ENCODE results near the gene CYP4Z1. TPM values are rescaled to one million over a fixed set of nuclear protein-coding genes. Genes with fewer than 3 reads are reported as not detected.

The CYP4Z1 gene, protein sequence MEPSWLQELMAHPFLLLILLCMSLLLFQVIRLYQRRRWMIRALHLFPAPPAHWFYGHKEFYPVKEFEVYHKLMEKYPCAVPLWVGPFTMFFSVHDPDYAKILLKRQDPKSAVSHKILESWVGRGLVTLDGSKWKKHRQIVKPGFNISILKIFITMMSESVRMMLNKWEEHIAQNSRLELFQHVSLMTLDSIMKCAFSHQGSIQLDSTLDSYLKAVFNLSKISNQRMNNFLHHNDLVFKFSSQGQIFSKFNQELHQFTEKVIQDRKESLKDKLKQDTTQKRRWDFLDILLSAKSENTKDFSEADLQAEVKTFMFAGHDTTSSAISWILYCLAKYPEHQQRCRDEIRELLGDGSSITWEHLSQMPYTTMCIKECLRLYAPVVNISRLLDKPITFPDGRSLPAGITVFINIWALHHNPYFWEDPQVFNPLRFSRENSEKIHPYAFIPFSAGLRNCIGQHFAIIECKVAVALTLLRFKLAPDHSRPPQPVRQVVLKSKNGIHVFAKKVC
- total RNA-seq = under 1 TPM in 6 of 10 donors, not detected in 4; 0.12 to 0.70 (median 0.43) TPM
- 1 to 10 TPM in 1 of 2 donors, under 1 TPM in 1; 0.09 to 2.9 TPM for polyA plus RNA-seq
- long read RNA-seq, donor 1 = 0 reads
- long read RNA-seq, donor 2 = 0 reads
- long read RNA-seq, donor 3 = 0 reads

DNA sequence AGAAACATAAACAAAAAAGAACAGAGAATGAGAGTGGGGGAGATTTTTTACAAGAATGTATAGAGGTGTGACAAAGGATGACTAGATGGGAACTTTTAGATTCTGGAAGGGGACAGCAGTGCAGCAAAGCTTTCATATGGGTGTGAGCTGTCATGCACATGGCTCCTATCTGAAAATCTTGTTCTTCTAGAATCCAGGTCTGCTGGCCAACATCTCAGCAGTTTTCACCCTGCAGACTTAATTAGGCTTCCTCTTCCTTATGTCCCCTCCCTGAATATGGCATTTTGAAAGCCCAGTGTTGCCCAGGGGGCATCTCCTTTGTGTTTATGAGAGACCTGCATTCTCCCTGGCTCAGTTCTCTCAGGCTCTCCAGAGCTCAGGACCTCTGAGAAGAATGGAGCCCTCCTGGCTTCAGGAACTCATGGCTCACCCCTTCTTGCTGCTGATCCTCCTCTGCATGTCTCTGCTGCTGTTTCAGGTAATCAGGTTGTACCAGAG, at the start of gene CYP4Z1:
Gene CYP4Z1 (plus strand): TSS at position 135 of the 498 bp plus-strand sequence. CDS start 260 bp downstream, at position 395.
- intact Hi-C loops (cut with DNase I) = no loop called here
- no peaks in the 10 kb centered on the region for H3K27me3 ChIP-seq
- ATAC-seq (no peak), DNase-seq (no peak)
- no peaks in the 10 kb centered on the region for H3K4me1 ChIP-seq
- H3K9me3 ChIP-seq = peaks cover 0 to 17% (median 0%) of the 10 kb centered on the region in 11 donors
- H3K27ac ChIP-seq = no peak within 1 kb of the TSS
- TF ChIP-seq, protein P1, sequence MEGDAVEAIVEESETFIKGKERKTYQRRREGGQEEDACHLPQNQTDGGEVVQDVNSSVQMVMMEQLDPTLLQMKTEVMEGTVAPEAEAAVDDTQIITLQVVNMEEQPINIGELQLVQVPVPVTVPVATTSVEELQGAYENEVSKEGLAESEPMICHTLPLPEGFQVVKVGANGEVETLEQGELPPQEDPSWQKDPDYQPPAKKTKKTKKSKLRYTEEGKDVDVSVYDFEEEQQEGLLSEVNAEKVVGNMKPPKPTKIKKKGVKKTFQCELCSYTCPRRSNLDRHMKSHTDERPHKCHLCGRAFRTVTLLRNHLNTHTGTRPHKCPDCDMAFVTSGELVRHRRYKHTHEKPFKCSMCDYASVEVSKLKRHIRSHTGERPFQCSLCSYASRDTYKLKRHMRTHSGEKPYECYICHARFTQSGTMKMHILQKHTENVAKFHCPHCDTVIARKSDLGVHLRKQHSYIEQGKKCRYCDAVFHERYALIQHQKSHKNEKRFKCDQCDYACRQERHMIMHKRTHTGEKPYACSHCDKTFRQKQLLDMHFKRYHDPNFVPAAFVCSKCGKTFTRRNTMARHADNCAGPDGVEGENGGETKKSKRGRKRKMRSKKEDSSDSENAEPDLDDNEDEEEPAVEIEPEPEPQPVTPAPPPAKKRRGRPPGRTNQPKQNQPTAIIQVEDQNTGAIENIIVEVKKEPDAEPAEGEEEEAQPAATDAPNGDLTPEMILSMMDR (IDR thresholded peaks at IDR 0.05) = no peak
- no peak within 1 kb of the TSS for H3K4me3 ChIP-seq
- no peaks in the 10 kb centered on the region for H3K36me3 ChIP-seq

DNA sequence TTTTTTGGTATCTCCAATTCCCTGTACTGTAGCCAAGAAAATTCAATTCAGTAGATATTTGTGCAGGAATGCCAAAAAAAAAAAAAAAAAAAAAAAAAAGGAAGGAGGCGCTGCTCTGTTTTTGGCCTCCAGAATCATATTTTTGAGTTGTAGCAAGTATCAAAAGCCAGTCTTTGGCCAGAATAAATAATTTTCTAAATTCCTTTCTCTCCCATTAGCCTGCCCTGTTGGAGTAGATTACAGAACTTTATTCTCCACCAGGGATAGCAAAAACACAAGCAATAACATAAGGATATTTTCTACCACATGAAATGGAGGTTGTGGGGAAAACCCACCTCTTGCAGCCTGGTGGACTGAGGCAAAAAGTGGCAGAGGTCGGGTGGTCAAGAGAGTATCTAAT, 46.0 kb upstream of the CYP4Z1 start:
- peaks cover 0 to 6% (median 0%) of the 10 kb centered on the region in 11 donors for H3K9me3 ChIP-seq
- no peaks in the 10 kb centered on the region for H3K36me3 ChIP-seq
- intact Hi-C loops (cut with DNase I) = no loop called here
- H3K27ac ChIP-seq = peak overlapping the region in 8 of 10 donors; percentile 14 to 86 (median 54)
- DNase-seq (no peak), ATAC-seq (peak in 4 of 8 donors; percentile 34 to 45 (median 42))
- H3K4me1 ChIP-seq = peaks cover 7 to 40% (median 18%) of the 10 kb centered on the region in 9 donors
- peaks cover 0 to 37% (median 16%) of the 10 kb centered on the region in 7 donors for H3K27me3 ChIP-seq
- no peak overlapping the region for H3K4me3 ChIP-seq
- TF ChIP-seq, protein P1 (IDR thresholded peaks at IDR 0.05) = no peak
- WGBS, 2 donors = 51 to 65% methylated on average over 2 of the region's 2 CpGs

DNA sequence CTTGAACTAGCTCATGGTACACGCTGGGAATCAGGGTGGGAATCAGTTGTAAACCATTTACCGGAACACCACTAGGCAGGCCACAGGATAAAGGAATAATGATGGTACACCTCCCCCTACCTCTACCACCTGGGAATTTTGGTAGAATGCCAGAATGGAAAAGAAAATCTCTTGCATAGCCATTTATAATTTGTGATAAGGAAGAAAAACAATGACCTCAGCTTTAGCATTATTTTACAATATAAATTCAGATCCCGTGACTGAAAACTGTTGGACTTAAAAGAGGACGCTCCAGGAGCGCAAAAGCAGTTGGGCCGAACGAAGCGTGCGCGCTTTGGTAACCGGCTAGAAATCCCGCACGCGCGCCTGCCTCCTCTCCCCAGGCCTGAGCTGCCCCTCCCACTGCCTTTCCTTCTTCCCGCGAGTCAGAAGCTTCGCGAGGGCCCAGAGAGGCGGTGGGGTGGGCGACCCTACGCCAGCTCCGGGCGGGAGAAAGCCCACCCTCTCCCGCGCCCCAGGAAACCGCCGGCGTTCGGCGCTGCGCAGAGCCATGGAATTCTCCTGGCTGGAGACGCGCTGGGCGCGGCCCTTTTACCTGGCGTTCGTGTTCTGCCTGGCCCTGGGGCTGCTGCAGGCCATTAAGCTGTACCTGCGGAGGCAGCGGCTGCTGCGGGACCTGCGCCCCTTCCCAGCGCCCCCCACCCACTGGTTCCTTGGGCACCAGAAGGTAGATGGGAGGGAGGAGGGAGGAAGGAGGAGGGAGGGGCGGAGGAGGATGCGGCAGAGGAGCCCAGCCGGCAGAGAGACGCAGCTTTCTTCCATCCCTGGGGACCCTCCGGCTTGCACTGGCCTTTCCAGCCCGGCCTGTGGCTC, 43.5 kb upstream of the CYP4Z1 start, which contains the start of gene CYP4X1:
Gene CYP4X1 (plus strand): TSS at position 402 of the 873 bp plus-strand sequence. CDS start 149 bp downstream, at position 551.
- Histone ChIP-seq H3K9me3 (no peaks in the 10 kb centered on the region), H3K36me3 (no peaks in the 10 kb centered on the region), H3K27me3 (peaks cover 0 to 45% (median 18%) of the 10 kb centered on the region in 7 donors), H3K27ac (peak within 1 kb of the TSS; percentile 59 to 89 (median 82)), H3K4me1 (peaks cover 7 to 40% (median 18%) of the 10 kb centered on the region in 9 donors), H3K4me3 (peak within 1 kb of the TSS; percentile 27 to 67 (median 56))
- intact Hi-C loops (cut with DNase I) = no loop called here
- DNase-seq (peak; percentile 66 to 80), ATAC-seq (peak; percentile 81 to 93 (median 84))
- TF ChIP-seq, protein P1 (IDR thresholded peaks at IDR 0.05) = no peak
- WGBS, 2 donors = 2% methylated on average over 48 to 49 of the region's 49 CpGs

Data from heart right ventricle (tissue), 16 donors.